ENCODE data around the gene SGK1. TPM values are rescaled to one million over a fixed set of nuclear protein-coding genes. Genes with fewer than 3 reads are reported as not detected.

Gene SGK1
- polyA plus RNA-seq, 4 donors = 46.0 to 92.6 (median 83.0) TPM

DNA sequence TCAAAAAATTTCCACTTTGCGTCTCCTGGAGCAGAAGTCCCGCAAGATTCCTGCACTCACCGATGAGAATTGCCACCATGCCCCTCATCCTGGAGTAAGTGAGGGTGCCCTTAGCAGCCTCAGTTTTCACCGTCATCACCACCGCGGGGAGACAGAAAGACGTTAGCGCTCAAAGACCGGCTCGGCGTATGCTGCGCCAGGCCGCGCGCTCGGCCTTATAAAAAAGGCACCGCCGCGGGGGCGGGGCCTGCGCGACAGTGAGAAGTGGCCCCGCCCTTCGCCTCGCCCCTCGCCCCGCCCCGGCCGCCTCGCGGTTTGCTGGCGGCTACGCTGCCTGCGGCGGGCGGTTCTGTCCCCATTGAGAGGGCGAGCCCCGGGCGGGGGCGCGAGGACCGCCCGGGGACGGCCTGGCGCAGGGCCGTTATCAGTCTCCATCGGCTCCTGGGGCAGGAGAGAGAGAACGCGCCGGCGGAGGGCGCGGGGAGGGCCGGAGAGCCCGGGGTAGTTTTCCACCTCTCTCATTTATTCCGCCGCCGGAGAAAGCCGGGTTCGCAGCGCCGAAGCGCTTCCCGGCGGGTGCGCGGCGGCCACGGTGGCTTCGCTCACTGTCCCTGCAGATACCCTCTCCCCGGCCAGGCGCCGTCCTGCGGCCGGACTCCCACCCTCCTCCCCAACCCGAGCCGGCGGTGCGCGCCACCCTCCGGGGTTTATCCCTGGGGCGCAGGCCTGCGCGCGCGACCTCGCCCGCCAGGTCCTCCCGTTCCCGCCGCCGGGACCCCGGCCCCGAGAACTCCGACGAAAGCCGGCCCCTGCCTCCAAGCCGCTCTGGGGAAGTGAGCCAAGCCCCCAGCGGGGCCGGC is 143.0 kb downstream of the SGK1 start:
- peak in 2 of 4 donors; percentile 76 to 81 for DNase-seq (ENCODE audit: low read depth in 4 of 4, low spot score in 3 of 4)

GRCh38 chr6:134173936-134174671 is 143.8 kb downstream of the SGK1 start:
- peak in 2 of 4 donors; percentile 70 to 78 for DNase-seq (ENCODE audit: low read depth in 4 of 4, low spot score in 3 of 4)

GRCh38 chr6:134173366-134173725 is 144.6 kb downstream of the SGK1 start:
- no peak for DNase-seq (ENCODE audit: low read depth in 4 of 4, low spot score in 3 of 4)

DNA sequence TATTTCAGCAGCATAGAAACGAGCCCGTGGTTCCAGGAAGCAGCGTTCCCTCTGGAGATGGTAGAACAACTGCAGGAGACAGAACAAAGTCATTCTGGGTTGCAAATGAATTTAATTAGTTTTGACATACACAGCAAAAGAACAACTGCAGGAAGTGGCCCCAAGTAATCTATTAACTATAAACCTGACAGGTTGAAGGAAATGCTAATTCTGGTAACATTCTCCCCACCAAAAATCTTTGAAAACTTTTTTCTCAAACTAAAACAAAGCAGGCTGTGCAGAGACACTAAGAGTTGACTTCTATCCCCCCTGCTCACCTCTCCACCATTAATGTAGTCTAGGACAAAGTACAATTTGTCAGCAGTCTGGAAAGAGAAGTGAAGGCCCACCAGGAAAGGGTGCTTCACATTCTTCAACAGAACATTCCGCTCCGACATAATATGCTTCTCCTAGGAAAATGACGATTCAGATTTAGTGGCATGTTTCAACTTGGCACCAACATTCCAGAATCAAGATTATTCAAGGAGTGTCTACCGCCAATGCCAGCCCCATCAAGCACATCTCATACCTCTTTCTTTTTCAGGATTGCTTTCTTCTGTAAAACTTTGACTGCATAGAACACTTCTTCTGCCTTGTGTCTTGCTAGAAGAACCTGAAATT is 145.1 kb downstream of the SGK1 start:
- no peak for DNase-seq (ENCODE audit: low read depth in 4 of 4, low spot score in 3 of 4)

- DNase-seq (ENCODE audit: low read depth in 4 of 4, low spot score in 3 of 4) = no peak
Measured at GRCh38 chr6:134172020-134172705, 145.7 kb downstream of the SGK1 start.

DNA sequence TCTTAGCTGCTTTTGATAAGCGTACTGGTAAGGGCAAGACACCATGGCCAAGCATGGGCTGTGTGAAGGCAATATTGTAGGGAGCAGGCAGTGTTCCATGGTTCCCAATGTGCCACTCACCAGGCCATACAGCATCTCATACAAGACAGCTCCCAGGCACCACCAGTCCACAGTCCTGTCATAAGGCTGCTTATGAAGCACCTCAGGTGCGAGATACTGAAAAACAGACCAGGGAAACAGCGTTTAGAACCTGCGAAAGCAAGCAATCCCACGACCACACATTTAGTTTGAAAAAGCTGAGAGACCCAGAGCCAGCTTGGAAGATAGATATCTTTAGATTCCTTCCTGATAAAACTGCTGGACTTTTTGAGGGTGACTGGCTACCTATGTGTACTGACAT is 146.4 kb downstream of the SGK1 start:
- no peak for DNase-seq (ENCODE audit: low read depth in 4 of 4, low spot score in 3 of 4)

- no peak for DNase-seq (ENCODE audit: low read depth in 4 of 4, low spot score in 3 of 4)
Measured at GRCh38 chr6:134170844-134171243, 147.1 kb downstream of the SGK1 start.

- DNase-seq (ENCODE audit: low read depth in 4 of 4, low spot score in 3 of 4) = no peak
Measured at GRCh38 chr6:134169871-134170486, 147.9 kb downstream of the SGK1 start.

DNA sequence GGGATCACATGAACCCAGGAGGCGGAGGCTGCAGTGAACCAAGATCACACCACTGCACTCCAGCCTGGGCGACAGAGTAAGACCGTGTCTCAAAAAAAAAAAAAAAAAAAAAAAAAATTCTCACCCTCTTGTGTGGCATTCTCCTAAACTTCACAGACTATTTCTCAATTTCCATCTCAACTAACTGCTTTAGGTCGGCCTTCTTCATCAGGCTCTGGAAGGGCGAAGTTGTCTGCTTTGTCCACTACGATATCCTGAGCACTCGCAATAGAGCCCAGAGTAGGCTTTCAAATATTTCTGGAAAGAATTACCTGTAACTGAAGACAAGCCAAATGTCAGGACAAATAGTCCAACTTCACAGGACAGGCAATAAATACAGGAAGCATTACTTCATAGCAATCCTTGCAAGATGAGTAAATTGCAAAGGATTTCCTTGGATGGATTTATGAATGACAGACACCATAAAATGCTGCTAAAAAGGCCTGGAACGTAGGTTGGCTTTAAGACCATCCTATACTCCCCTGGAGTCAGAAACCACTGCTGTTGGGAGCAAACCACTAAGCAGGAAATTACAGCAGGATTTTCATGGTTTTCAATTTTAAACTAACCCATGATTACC is 149.2 kb downstream of the SGK1 start:
- no peak for DNase-seq (ENCODE audit: low read depth in 4 of 4, low spot score in 3 of 4)

DNA sequence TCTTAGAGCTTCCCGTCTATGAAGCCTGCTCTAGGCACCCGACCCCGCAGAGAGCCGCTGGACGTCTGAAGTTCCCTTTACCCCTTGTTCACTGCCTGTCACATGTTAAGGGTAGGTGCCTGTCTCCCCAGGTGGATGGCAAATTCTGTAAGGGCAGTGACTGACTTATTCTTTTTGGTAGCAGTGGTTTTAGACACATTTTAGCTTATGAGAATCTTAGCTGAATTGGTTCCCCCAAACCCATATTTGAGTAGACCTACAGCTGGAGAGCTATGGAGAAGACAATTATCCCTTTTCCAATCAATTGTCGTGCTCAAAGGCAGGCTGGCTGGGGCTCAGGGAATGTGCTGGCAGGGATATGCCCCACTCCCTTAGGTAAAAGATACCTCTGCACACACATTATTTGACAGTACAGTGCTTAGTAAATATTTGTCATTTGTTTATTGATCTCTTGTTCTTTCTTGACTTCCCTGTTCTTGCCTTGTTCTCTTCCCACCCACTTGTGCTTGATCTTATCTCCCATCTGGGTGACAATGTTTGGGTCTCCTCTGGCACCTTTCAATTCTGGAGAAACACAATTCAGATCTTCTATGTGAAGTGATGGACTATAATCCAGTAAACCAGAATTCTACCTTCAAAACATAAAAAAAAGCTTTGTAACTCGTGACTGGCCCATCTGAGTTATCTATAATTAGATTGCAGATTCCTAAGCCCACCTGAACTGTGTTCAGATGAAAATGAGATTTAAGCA is 151.2 kb downstream of the SGK1 start:
- DNase-seq (ENCODE audit: low read depth in 4 of 4, low spot score in 3 of 4) = no peak

- no peak for DNase-seq (ENCODE audit: low read depth in 4 of 4, low spot score in 3 of 4)
Measured at GRCh38 chr6:134165561-134166201, 152.2 kb downstream of the SGK1 start.

- DNase-seq (ENCODE audit: low read depth in 4 of 4, low spot score in 3 of 4) = no peak
Measured at GRCh38 chr6:134164300-134164699, 153.6 kb downstream of the SGK1 start.

- no peak for DNase-seq (ENCODE audit: low read depth in 4 of 4, low spot score in 3 of 4)
Measured at GRCh38 chr6:134162932-134163331, 155.0 kb downstream of the SGK1 start.

DNA sequence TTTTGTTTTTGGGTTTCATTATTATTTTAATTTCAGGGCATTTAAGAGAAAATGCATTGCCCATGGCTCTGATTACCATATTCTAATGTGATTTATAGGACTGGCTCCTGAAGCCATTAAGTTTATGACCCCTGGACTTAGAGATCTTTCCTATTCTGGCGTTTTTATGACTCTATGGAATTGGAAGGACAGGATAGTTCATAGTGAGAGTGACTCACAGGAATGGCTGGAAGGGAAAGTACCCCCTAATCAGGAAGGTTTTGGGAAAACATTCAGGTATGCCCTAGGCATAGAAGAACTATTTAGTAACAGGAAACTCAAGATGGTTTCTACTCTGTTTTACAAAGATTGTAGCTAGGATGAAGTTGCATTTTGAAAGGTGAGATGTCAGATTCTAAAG is 156.9 kb downstream of the SGK1 start:
- DNase-seq (ENCODE audit: low read depth in 4 of 4, low spot score in 3 of 4) = no peak

DNA sequence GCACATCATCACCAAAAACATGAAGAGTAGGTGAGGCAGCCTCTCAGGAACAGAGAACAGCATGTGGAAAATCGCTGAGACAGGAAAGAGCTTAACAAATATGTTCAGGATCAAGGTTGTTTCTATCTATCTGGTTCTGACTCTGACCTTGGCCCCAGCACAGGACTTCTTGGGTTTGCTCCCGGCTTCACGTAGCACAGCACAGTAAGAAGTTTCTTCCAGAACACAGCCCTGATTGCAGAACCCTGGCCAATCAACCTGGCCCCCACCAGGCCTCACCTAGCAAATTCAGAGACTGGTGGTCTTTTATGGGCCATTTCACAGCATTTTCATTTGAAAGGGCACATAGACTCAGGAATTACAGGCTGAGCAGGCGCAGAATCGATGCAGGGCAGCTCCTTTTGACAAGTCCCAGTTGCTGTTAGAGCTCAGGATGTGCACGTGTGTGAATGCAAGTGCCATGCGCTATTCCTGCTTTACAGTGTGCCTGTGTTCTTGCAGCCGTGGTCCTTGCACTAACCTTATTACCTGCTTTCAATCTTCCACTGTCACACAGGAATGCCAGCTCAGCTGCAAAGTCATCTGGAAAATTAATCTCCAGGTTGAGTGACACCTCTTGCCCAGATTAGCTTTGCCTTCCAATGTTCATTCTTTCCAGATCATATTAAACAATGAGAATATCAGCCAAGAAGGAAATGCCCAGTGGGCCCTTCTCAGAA is 165.0 kb downstream of the SGK1 start:
- no peak for DNase-seq (ENCODE audit: low read depth in 4 of 4, low spot score in 3 of 4)

DNA sequence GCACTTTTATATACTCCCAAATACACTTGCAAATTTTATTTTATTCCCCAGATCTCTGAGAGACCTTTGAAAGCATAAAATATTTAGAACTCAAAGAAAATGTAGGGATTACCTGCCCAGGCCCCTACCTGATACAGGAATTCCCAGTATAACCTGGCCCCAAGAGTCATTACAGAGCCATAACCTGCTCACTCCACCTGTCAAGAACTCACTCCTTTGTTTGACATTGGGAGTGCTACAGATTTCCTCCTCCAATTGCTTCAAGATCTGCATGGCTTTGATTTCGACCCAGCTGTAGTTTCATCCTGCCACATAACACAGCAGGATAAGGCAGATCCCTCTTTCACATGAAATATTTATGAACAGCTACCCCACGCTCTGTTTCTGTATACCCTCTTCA is 169.3 kb downstream of the SGK1 start:
- DNase-seq (ENCODE audit: low read depth in 4 of 4, low spot score in 3 of 4) = no peak

- no peak for DNase-seq (ENCODE audit: low read depth in 4 of 4, low spot score in 3 of 4)
Measured at GRCh38 chr6:134147034-134147533, 170.8 kb downstream of the SGK1 start.
